Stimulated activated CD4-positive, alpha-beta T cell treated with anti-CD3 and anti-CD28 coated beads, Interleukin-12 subunit alpha, Interleukin-12 subunit beta, amount 100 ng/mL, for 48 hours (primary cell): ENCODE data around the gene LAMA1.
"Not testable (repeated sequence)": the region's sequence is repeated elsewhere in the genome, so short reads cannot be mapped to it uniquely, and the experiment has no call there.

ENCODE experiments used
- DNase-seq, 3 donors: peaks; one replicate each; pipeline ENCODE4 v3.0.0-alpha.2; 2020; ENCODE audit warnings: low read depth in 2 of 3, low spot score in 1 of 3

LAMA1 gene, protein sequence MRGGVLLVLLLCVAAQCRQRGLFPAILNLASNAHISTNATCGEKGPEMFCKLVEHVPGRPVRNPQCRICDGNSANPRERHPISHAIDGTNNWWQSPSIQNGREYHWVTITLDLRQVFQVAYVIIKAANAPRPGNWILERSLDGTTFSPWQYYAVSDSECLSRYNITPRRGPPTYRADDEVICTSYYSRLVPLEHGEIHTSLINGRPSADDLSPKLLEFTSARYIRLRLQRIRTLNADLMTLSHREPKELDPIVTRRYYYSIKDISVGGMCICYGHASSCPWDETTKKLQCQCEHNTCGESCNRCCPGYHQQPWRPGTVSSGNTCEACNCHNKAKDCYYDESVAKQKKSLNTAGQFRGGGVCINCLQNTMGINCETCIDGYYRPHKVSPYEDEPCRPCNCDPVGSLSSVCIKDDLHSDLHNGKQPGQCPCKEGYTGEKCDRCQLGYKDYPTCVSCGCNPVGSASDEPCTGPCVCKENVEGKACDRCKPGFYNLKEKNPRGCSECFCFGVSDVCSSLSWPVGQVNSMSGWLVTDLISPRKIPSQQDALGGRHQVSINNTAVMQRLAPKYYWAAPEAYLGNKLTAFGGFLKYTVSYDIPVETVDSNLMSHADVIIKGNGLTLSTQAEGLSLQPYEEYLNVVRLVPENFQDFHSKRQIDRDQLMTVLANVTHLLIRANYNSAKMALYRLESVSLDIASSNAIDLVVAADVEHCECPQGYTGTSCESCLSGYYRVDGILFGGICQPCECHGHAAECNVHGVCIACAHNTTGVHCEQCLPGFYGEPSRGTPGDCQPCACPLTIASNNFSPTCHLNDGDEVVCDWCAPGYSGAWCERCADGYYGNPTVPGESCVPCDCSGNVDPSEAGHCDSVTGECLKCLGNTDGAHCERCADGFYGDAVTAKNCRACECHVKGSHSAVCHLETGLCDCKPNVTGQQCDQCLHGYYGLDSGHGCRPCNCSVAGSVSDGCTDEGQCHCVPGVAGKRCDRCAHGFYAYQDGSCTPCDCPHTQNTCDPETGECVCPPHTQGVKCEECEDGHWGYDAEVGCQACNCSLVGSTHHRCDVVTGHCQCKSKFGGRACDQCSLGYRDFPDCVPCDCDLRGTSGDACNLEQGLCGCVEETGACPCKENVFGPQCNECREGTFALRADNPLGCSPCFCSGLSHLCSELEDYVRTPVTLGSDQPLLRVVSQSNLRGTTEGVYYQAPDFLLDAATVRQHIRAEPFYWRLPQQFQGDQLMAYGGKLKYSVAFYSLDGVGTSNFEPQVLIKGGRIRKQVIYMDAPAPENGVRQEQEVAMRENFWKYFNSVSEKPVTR (N-terminal part only)

GRCh38 chr18:7117390-7118355 is at the start of gene LAMA1:
Gene LAMA1 (minus strand): TSS chr18:7117797. CDS start chr18:7117720, 77 bp downstream.
- DNase-seq = no peak

DNA sequence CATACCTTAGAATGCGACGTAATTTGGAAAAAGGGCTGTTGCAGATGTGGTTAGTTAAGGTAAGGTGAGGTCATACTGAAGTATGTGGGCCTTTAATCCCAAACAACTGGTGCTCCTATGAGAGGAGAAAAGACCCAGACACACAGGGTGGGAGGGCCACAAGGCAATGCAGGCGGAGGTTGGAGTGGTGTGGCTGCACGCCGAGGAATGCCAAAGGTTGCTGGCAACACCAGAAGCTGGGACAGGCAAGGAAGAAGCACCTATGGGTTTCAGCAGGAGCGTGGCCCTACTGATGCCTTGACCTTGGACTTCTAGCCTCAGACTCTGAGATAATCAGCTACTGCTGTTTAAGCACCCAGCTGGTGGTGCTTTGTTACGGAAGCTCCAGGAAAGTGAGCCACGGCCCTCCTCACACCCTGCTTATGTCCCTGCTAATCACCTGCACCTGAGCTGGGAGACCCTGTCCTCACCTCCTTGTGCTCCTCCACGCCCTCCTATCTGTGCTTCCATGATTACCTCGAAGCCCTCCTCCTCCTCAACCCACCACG is 48.3 kb upstream of the LAMA1 start:
- DNase-seq = no peak

GRCh38 chr18:7164323-7165004 is 46.9 kb upstream of the LAMA1 start:
- DNase-seq = no peak

- DNase-seq = no peak
Observed at GRCh38 chr18:7158216-7158615, 40.6 kb upstream of the LAMA1 start.

GRCh38 chr18:7157760-7158159 is 40.2 kb upstream of the LAMA1 start:
- no peak for DNase-seq

GRCh38 chr18:7155887-7156286 is 38.3 kb upstream of the LAMA1 start:
- DNase-seq = no peak

DNA sequence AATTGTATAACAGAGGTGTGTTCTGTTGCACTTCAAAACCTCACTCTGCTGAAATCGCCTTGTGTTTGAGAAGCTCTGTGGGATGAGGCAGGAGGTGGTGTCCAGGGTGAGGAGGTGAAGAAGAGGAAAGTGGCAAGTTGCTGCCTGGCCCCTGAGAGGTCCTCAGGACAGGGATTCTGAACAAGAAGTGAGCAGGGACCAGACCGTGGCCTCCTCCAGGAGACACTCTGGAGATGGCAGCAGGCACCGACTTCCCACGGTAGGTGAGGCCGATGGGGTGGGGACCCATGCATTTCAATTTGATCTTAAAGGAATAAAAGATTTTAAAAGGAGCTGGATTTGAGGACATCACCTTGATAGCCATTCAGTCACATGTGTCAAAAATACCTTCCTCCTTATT is 37.5 kb upstream of the LAMA1 start:
- no peak for DNase-seq

- DNase-seq = no peak
Observed at GRCh38 chr18:7152440-7152839, 34.8 kb upstream of the LAMA1 start.

- no peak for DNase-seq
Observed at GRCh38 chr18:7147399-7147798, 29.8 kb upstream of the LAMA1 start.

GRCh38 chr18:7146067-7146466 is 28.5 kb upstream of the LAMA1 start:
- DNase-seq = no peak

GRCh38 chr18:7144921-7145320 is 27.3 kb upstream of the LAMA1 start:
- DNase-seq = not testable (repeated sequence)

DNA sequence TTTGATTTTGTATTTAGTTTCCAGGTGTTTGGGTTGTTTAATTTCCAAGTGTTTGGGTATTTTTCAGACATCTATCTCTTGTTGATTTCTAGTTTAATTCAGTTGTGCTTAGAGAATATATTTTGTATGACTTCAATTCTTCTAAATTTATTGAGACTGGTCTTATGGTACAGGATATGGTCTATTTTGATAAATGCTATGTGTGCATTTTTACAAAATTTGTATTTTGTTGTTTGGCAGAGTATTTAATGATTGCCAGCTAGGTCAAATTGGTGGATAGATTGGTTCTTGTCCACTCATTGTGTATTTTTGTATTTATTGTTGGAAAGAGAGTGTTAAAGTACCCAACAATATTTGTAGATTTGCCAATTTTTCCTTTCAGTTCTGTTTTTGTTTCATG is 23.7 kb upstream of the LAMA1 start:
- DNase-seq = no peak

DNA sequence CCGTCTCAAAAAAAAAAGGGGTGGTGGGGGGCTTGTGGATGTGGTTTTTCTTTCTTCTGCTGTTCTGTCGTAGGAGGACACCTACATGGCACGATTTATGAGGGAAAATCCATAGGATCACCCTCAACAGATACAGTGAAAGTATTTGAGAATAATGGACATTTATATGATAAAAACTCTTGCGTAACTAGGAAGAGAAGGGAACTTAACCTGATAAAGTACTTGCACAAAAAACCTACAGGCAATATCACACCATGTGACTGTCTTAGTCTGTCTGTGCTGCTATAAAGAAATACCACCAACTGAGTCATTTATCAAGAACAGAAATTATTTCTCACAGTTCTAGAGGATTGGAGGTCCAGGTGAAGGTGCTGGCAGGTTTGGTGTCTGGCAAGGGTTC is 21.8 kb upstream of the LAMA1 start:
- no peak for DNase-seq

DNA sequence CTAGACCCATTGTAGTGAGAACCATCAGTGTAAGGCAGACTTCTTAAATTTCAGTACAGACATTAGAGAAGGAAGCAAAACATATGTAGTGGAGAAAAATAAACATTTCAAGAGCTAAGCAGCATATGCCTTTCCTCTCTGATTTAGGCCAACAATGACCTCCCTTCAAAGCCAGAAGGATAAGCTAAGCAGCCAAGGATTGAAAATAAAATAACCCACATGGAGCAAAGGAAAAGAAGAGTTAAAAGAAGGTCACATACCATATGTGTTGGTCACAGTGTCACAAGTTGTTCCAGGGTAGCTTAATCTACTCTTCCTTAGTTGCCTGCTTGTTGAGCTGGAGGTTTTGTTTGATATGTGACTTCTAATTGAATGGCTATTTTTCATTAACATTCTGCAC is 15.6 kb upstream of the LAMA1 start:
- DNase-seq = no peak

DNA sequence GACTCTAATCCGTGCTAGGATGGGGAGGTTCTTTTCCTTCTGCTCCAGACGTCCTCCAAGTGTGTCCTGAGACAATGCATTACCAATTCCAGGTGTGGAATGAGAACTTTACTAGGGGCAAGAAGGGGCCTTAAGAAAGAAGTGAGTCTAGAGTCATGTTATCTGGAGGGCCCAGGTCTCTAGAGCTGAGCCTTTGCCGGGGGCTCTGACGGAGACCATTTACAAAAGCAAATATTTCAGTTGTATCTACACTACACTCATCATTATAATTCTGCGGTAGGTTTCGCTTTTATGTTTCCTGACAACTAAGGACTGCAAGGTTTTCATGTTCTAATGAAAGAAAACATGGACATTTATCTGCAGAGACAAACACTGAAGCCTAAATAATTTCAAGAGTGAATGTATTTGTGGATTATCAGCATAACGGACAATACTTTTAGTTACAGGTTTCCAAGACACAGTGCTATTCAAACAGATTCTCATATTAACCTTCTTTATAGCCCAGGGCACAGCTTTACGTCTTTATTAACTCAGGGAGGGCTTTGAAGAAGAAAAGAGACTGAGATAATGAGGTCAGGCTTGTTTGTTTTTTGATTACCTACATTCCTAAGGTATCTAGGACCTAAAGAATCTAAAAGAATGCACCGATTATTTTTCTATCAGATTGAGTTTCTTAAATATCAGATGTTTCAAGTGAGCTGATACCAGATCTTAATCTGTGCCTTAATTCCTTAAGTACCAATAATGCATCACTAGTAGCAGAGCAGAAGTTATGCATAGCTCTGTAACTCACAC is 15.0 kb upstream of the LAMA1 start:
- DNase-seq = no peak

DNA sequence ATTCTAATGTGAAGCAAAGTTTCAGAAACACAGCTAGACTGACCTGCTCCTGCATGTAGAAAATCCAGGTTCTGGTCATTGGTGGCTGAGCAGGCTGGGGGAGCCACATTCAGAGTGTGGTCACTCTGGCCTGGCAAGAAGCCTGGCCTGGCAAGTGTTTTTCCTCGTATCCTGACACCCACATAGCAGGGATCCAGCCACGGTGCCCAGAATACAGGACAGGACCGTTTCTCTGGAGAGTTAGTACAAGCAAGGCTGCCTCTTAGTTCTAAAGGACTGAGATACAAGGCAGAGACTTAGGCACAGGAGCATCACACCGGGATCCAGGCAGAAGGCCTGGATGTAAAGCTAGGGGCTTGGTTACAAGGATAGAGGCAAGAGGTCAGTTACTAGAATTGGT is 4.8 kb upstream of the LAMA1 start:
- no peak for DNase-seq

DNA sequence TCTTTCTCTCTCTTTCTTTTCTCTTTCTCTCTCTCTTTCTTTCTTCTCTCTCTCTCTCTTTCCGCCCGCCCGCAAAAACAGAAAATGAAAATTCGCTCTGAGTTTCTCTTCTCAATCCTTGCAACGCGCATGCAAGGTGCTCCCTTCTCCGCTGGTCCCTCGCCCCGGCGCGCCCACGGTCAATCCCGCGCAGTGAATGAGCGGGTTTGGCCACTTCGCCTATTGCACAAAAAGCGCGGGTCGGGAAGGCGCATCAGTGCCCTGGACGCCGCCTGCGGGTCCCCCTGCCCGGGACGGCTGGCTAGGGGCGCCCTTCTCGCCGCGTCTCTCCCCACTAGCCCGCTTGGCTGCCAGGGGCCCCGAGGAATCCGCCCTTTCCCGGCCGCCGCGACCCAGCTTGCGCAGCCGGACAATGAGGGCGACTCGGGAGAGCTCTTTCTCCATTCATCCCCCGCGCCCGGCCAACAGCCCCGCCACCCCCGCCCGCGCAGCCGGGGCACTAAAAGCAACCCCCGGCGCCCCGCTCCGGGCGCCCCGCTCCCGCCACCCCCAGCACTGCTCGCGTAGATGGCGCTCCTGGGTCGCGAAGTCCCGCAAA is 706 bp downstream of the LAMA1 start:
- DNase-seq = no peak
